Measurements from ENCODE around the gene ITGBL1. TPM values are rescaled to one million over a fixed set of nuclear protein-coding genes. Genes with fewer than 3 reads are reported as not detected.

Gene ITGBL1
- total and polyA plus RNA-seq, 2 donors (not counting 3 experiments of a cell fraction or from before 2014, with no cell fraction given): 4.6 to 8.8 TPM

DNA sequence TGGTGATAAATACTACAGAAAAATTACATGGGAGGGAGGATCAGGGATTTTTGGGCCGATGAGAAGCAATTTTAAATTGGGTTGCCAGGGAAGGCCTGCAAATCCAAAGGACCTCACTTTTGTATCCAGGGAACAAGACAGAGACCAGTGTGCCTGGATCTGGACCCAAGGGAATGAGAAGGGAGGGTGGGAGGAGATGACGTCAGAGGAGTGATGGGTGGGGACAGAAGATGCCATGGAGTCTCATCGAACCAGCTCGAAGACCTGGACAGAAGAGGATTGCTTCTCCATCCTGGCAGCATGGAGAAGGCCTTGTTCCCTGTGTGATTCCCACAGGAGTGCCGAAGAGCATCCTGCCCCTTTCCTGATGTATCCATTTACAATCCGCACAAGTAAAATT lies 68.9 kb downstream of the ITGBL1 start:
- no peak overlapping the region for H2AFZ ChIP-seq (ENCODE audit: low read depth, low read length)
- H3K4me1 ChIP-seq (ENCODE audit: control insufficient read depth, extremely low read depth, insufficient read depth, low read length): peaks cover 23% of the 10 kb centered on the region
- H4K20me1 ChIP-seq (replicated peaks; ENCODE audit: control insufficient read depth, extremely low read depth, insufficient read depth, low read length): no peaks in the 10 kb centered on the region
- no peaks in the 10 kb centered on the region for H3K36me3 ChIP-seq (ENCODE audit: control insufficient read depth in 2 of 2, extremely low read depth in 1 of 2, insufficient read depth in 2 of 2, low read length in 2 of 2)
- intact Hi-C loops (cut with micrococcal nuclease) (loop anchor here (5.0 kb wide), 1 partner anchor 101 kb away; no protein-coding TSS in a partner anchor), dilution Hi-C loops (cut with MboI; ENCODE audit: extremely low pct_ligation_motif_present, low sequenced_read_pairs) (loop anchor here (25.0 kb wide), 1 partner anchor 241 kb away; no protein-coding TSS in a partner anchor)
- BruUV-seq (replicated peaks): no TSS peak
- no peaks in the 10 kb centered on the region for H3K9me1 ChIP-seq (replicated peaks; ENCODE audit: control insufficient read depth, extremely low read depth, insufficient read depth, low read length)
- DNase-seq (ENCODE audit: low read depth, low spot score) (no peak), FAIRE-seq (no peak)
- POLR2A ChIA-PET: no interaction called here
- peak overlapping the region; percentile 10 for H3K27ac ChIP-seq (ENCODE audit: insufficient read depth, low read depth, low read length)
- H3K9ac ChIP-seq (replicated peaks; ENCODE audit: extremely low read depth, insufficient read depth, low read length): no peak overlapping the region
- H3K79me2 ChIP-seq (ENCODE audit: control insufficient read depth, insufficient read depth, low read length): no peaks in the 10 kb centered on the region
- no peak overlapping the region for H3K4me2 ChIP-seq (ENCODE audit: insufficient read depth, low read length)
- H3K4me3 ChIP-seq (replicated peaks in 1 of 3; ENCODE audit: insufficient read depth in 1 of 3, low read depth in 1 of 3, low read length in 3 of 3): no peak overlapping the region
- CTCF ChIA-PET: interaction anchor here (0.7 to 1.2 kb wide), 3 partner anchors 24 to 376 kb away, joined by 4 to 6 read pairs (median 5); no protein-coding TSS in a partner anchor
- TF ChIP-seq POLR2A (IDR thresholded peaks at IDR 0.05; ENCODE audit: low read depth, low read length): no peak
- TF ChIP-seq POLR2AphosphoS5 (IDR thresholded peaks at IDR 0.05; ENCODE audit: insufficient read depth, low read depth, low read length): no peak
- TF ChIP-seq, protein P1, sequence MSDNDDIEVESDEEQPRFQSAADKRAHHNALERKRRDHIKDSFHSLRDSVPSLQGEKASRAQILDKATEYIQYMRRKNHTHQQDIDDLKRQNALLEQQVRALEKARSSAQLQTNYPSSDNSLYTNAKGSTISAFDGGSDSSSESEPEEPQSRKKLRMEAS (IDR thresholded peaks at IDR 0.05; ENCODE audit: insufficient read depth, insufficient read length): no peak
- TF ChIP-seq, protein P2, sequence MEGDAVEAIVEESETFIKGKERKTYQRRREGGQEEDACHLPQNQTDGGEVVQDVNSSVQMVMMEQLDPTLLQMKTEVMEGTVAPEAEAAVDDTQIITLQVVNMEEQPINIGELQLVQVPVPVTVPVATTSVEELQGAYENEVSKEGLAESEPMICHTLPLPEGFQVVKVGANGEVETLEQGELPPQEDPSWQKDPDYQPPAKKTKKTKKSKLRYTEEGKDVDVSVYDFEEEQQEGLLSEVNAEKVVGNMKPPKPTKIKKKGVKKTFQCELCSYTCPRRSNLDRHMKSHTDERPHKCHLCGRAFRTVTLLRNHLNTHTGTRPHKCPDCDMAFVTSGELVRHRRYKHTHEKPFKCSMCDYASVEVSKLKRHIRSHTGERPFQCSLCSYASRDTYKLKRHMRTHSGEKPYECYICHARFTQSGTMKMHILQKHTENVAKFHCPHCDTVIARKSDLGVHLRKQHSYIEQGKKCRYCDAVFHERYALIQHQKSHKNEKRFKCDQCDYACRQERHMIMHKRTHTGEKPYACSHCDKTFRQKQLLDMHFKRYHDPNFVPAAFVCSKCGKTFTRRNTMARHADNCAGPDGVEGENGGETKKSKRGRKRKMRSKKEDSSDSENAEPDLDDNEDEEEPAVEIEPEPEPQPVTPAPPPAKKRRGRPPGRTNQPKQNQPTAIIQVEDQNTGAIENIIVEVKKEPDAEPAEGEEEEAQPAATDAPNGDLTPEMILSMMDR (IDR thresholded peaks at IDR 0.05; ENCODE audit: extremely low read depth in 1 of 2, insufficient read depth in 1 of 2, low read depth in 1 of 2, low read length in 2 of 2): no peak
- TF ChIP-seq GATA2 (IDR thresholded peaks at IDR 0.05; ENCODE audit: insufficient read depth, insufficient read length, low read depth, low read length): no peak
- no peak for TF ChIP-seq EZH2 (IDR thresholded peaks at IDR 0.05; ENCODE audit: borderline replicate concordance, low read depth, low read length, severe bottlenecking)
- TF ChIP-seq JUN (IDR thresholded peaks at IDR 0.05; ENCODE audit: borderline replicate concordance, insufficient read depth, insufficient read length, low read depth): no peak
- no peak for TF ChIP-seq FOS (IDR thresholded peaks at IDR 0.05; ENCODE audit: borderline replicate concordance, insufficient read depth, low read length)
- TF ChIP-seq MYC (IDR thresholded peaks at IDR 0.05; ENCODE audit: low read depth, low read length): no peak
- H3K9me3 ChIP-seq (replicated peaks; ENCODE audit: control insufficient read depth, insufficient read depth, low read length): no peaks in the 10 kb centered on the region
- H3K27me3 ChIP-seq (ENCODE audit: control insufficient read depth in 2 of 2, insufficient read depth in 2 of 2, low read length in 2 of 2): no peaks in the 10 kb centered on the region

All from endothelial cell of umbilical vein (primary cell).